Calu3 (cell line): ENCODE measurements around the gene ZNF177. TPM values are rescaled to one million over a fixed set of nuclear protein-coding genes. Genes with fewer than 3 reads are reported as not detected.

Experiments
- BruUV-seq: library from RNA; stranded (reverse); fragments of 400-500 nt; replicated peaks from 2 replicates; lab custom pipeline; 2021; lab: Mats Ljungman, UMichigan
- CTCF ChIA-PET: fragments of 300-600 bp; sonication (Branson Sonifier 250); formaldehyde crosslinking; loops from one replicate; lab custom pipeline; 2022; ENCODE audit warnings: antibody characterized with exemption; lab: Charles Lee
- DNase-seq: peaks from one replicate; pipeline ENCODE4 v3.0.0; 2022
- H3K27ac Mint-ChIP-seq: one replicate; pipeline ENCODE4 v1.8.0; 2022; ENCODE audit warnings: mixed read lengths; ENCODE audit not compliant: unreplicated experiment
- H3K27me3 Mint-ChIP-seq: one replicate; pipeline ENCODE4 v1.8.0; 2022; ENCODE audit warnings: mixed read lengths; ENCODE audit not compliant: unreplicated experiment
- H3K36me3 Mint-ChIP-seq: one replicate; pipeline ENCODE4 v1.8.0; 2022; ENCODE audit warnings: mild to moderate bottlenecking, moderate library complexity, mixed read lengths; ENCODE audit not compliant: insufficient read depth, unreplicated experiment
- H3K4me1 Mint-ChIP-seq: one replicate; pipeline ENCODE4 v1.8.0; 2022; ENCODE audit warnings: mild to moderate bottlenecking, low read depth, mixed read lengths; ENCODE audit not compliant: unreplicated experiment
- H3K4me3 Mint-ChIP-seq: one replicate; pipeline ENCODE4 v1.8.0; 2022; ENCODE audit warnings: mild to moderate bottlenecking, low read depth, moderate library complexity, mixed read lengths; ENCODE audit not compliant: unreplicated experiment
- H3K9me3 Mint-ChIP-seq: one replicate; pipeline ENCODE4 v1.8.0; 2022; ENCODE audit warnings: low read depth, mixed read lengths; ENCODE audit not compliant: unreplicated experiment
- CTCF ChIP-seq: fragments of 200-600 bp; IDR thresholded peaks from one replicate; pipeline ENCODE4 v1.8.0; 2022; ENCODE audit warnings: antibody characterized with exemption; ENCODE audit not compliant: unreplicated experiment
- intact Hi-C: fragments of 100-400 bp; cut with micrococcal nuclease; formaldehyde crosslinking; loops from one replicate; pipeline ENCODE4 v1.10.0; 2022; ENCODE audit not compliant: unreplicated experiment
- total RNA-seq: library from RNA; stranded (reverse); gene quantifications from 2 replicates; pipeline ENCODE4 v1.2.3, GENCODE V29; 2022

Gene ZNF177
- total RNA-seq, 1 experiment from 2014 or later = 2.2 TPM

GRCh38 chr19:9381361-9381785 lies 18.6 kb downstream of the ZNF177 start:
- intact Hi-C loops = no loop called here
- TF ChIP-seq CTCF = no peak
- H3K4me1 Mint-ChIP-seq = no peaks in the 10 kb centered on the region
- BruUV-seq = no TSS peak
- H3K9me3 Mint-ChIP-seq = peaks cover 10% of the 10 kb centered on the region
- H3K27ac Mint-ChIP-seq = no peak overlapping the region
- H3K27me3 Mint-ChIP-seq = no peaks in the 10 kb centered on the region
- H3K36me3 Mint-ChIP-seq = no peaks in the 10 kb centered on the region
- CTCF ChIA-PET = no interaction called here
- DNase-seq = no peak
- H3K4me3 Mint-ChIP-seq = no peak overlapping the region

GRCh38 chr19:9406798-9407352 lies 44.1 kb downstream of the ZNF177 start:
- H3K27ac Mint-ChIP-seq = no peak overlapping the region
- DNase-seq = no peak
- intact Hi-C loops = no loop called here
- H3K36me3 Mint-ChIP-seq = no peaks in the 10 kb centered on the region
- H3K9me3 Mint-ChIP-seq = peaks cover 4% of the 10 kb centered on the region
- H3K4me3 Mint-ChIP-seq = no peak overlapping the region
- no peak for TF ChIP-seq CTCF
- no peaks in the 10 kb centered on the region for H3K4me1 Mint-ChIP-seq
- BruUV-seq = no TSS peak
- H3K27me3 Mint-ChIP-seq = no peaks in the 10 kb centered on the region
- CTCF ChIA-PET = no interaction called here

- no TSS peak for BruUV-seq
- Mint-ChIP-seq H3K9me3 (peaks cover 4% of the 10 kb centered on the region), H3K27ac (no peak overlapping the region), H3K4me1 (no peaks in the 10 kb centered on the region), H3K4me3 (no peak overlapping the region), H3K36me3 (no peaks in the 10 kb centered on the region), H3K27me3 (no peaks in the 10 kb centered on the region)
- no peak for DNase-seq
- CTCF ChIA-PET = no interaction called here
- intact Hi-C loops = no loop called here
- no peak for TF ChIP-seq CTCF
These were observed 45.0 kb downstream of the ZNF177 start for GRCh38 chr19:9407827-9408226.

- no peak for DNase-seq
- CTCF ChIA-PET = no interaction called here
- Mint-ChIP-seq H3K4me1 (no peaks in the 10 kb centered on the region), H3K27me3 (no peaks in the 10 kb centered on the region), H3K9me3 (no peaks in the 10 kb centered on the region), H3K36me3 (peaks cover 6% of the 10 kb centered on the region), H3K4me3 (no peak overlapping the region), H3K27ac (no peak overlapping the region)
- TF ChIP-seq CTCF = no peak
- no TSS peak for BruUV-seq
- intact Hi-C loops = no loop called here
These were observed 50.6 kb downstream of the ZNF177 start for GRCh38 chr19:9413240-9413954.
